DND-41 (cell line): Measurements from ENCODE around the gene FUOM.

ENCODE experiments used
- ATAC-seq: fragments of 200-7000 bp; cut with Tn5 transposase; 3 replicates; pipeline ENCODE4 v1.9.1; 2021; ENCODE audit warnings: low read depth; ENCODE audit not compliant: insufficient read depth
- DNase-seq: peaks from one replicate; pipeline ENCODE4 v3.0.0-alpha.2; 2020
- H2AFZ ChIP-seq: 2 replicates; pipeline ENCODE4 v1.6.0; 2012; ENCODE audit warnings: low read depth, low read length
- H3K27ac ChIP-seq: 2 replicates; pipeline ENCODE4 v1.5.1; 2012; ENCODE audit warnings: low read length, inconsistent platforms
- H3K27me3 ChIP-seq: fragments of 200-600 bp; sonication (generic); 2 replicates; pipeline ENCODE4 v1.6.0; 2012; ENCODE audit warnings: low read length, mild to moderate bottlenecking, inconsistent platforms; ENCODE audit not compliant: insufficient read depth, poor library complexity
- H3K36me3 ChIP-seq: 2 replicates; pipeline ENCODE4 v1.5.1; 2012; ENCODE audit warnings: low read length, inconsistent platforms; ENCODE audit not compliant: insufficient read depth
- H3K4me1 ChIP-seq: 2 replicates; pipeline ENCODE4 v1.5.1; 2012; ENCODE audit warnings: mild to moderate bottlenecking, low read length; ENCODE audit not compliant: insufficient read depth
- H3K4me2 ChIP-seq: 2 replicates; pipeline ENCODE4 v1.6.0; 2012; ENCODE audit warnings: mild to moderate bottlenecking, moderate library complexity, low read length, inconsistent platforms; ENCODE audit not compliant: insufficient read depth
- H3K4me3 ChIP-seq, 2 experiments: fragments of 200-600 bp in 1 of 2; shearing (Covaris generic) in 1 of 2; 2 replicates each; pipeline ENCODE4 v1.5.1; 2012 to 2016; ENCODE audit warnings: inconsistent platforms in 2 of 2, low read length in 2 of 2, mild to moderate bottlenecking in 2 of 2, low read depth in 1 of 2, moderate library complexity in 1 of 2
- H3K79me2 ChIP-seq: 2 replicates; pipeline ENCODE4 v1.6.0; 2012; ENCODE audit warnings: low read length, inconsistent platforms; ENCODE audit not compliant: insufficient read depth
- H3K9ac ChIP-seq: 2 replicates; pipeline ENCODE4 v1.6.0; 2012; ENCODE audit warnings: low read depth, mild to moderate bottlenecking, inconsistent platforms, low read length, moderate library complexity
- H3K9me3 ChIP-seq: 2 replicates; pipeline ENCODE4 v1.5.1; 2012; ENCODE audit warnings: low read length, moderate library complexity, mild to moderate bottlenecking, inconsistent platforms; ENCODE audit not compliant: insufficient read depth, severe bottlenecking
- H4K20me1 ChIP-seq: 2 replicates; pipeline ENCODE4 v1.6.0; 2012; ENCODE audit warnings: low read length; ENCODE audit not compliant: insufficient read depth
- EZH2 ChIP-seq: IDR thresholded peaks from 3 replicates; pipeline ENCODE4 v1.6.1; 2012; ENCODE audit warnings: borderline replicate concordance, low read depth, mild to moderate bottlenecking, moderate library complexity, low read length, inconsistent platforms; ENCODE audit not compliant: severe bottlenecking
- TF ChIP-seq, protein P1 (sequence below): IDR thresholded peaks from 2 replicates; pipeline ENCODE4 v1.5.1; 2012; ENCODE audit warnings: borderline replicate concordance, low read length, moderate library complexity, mild to moderate bottlenecking; ENCODE audit not compliant: poor library complexity, severe bottlenecking; ENCODE audit errors: extremely low read depth

The FUOM gene

DNA sequence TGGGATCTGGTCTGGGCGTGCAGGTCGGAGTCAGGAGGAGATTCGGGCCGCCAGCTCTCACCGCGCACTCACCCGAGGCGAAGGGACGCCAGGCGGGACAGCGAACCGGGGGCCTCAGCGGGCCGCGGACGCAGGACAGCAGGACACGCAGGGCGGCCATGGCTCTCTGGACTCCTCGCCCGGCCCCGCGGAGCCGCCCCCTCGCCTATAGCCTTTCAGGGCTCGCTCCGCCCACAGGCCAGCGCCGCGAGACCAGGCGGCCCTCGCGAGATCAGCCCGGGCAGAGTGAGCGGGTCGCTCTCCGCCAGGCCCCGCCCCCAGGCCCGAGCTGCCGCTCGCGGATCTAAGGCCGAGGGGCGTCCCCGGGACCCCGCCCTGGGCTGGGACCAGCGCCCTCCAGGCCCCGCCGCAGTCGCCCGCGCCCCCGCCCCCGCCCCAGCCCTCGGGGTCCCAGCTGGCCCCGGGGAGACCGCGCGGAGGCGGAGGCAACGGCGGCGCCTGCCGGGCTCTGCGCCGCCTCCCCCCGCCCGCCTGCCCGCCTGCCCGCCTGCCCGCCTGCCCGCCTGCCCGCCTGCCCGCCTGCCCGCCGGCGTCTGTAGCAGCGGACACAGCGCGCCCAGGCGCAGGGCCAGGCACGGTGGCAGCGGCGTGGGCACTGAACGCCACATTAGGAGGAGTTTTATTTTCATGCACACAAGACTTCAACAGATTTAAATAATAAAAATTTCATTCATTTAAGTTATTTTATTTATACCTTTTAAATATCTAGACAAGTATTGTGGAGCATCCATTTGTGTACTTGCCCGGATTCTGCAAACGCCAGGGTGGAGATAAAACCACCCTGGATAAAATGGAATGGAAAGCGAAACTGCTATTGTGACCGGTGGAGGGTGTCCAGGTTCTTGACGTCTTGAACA, 15.6 kb upstream of the FUOM start, which contains the start of gene ECHS1:
TSS of gene ECHS1 (minus strand) at position 181 of the 917 bp plus-strand sequence. CDS start at position 160, 21 bp downstream.
- Histone ChIP-seq H2AFZ (peak within 1 kb of the TSS; percentile 92), H3K9ac (peak within 1 kb of the TSS; percentile 74), H3K4me2 (peak within 1 kb of the TSS; percentile 77), H3K36me3 (peaks cover 27% of the 10 kb centered on the region), H4K20me1 (no peaks in the 10 kb centered on the region), H3K4me3 (peak within 1 kb of the TSS; percentile 68 to 92; a peak in 3 of 4 replicates), H3K79me2 (peaks cover 6% of the 10 kb centered on the region), H3K27ac (peak within 1 kb of the TSS; percentile 78; the same call in 1 of the 2 replicates), H3K27me3 (no peaks in the 10 kb centered on the region), H3K4me1 (peaks cover 30% of the 10 kb centered on the region), H3K9me3 (no peaks in the 10 kb centered on the region)
- DNase-seq (peak; percentile 95), ATAC-seq (peak; percentile 98)
- TF ChIP-seq, protein P1, sequence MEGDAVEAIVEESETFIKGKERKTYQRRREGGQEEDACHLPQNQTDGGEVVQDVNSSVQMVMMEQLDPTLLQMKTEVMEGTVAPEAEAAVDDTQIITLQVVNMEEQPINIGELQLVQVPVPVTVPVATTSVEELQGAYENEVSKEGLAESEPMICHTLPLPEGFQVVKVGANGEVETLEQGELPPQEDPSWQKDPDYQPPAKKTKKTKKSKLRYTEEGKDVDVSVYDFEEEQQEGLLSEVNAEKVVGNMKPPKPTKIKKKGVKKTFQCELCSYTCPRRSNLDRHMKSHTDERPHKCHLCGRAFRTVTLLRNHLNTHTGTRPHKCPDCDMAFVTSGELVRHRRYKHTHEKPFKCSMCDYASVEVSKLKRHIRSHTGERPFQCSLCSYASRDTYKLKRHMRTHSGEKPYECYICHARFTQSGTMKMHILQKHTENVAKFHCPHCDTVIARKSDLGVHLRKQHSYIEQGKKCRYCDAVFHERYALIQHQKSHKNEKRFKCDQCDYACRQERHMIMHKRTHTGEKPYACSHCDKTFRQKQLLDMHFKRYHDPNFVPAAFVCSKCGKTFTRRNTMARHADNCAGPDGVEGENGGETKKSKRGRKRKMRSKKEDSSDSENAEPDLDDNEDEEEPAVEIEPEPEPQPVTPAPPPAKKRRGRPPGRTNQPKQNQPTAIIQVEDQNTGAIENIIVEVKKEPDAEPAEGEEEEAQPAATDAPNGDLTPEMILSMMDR: no peak
- TF ChIP-seq EZH2: no peak

DNA sequence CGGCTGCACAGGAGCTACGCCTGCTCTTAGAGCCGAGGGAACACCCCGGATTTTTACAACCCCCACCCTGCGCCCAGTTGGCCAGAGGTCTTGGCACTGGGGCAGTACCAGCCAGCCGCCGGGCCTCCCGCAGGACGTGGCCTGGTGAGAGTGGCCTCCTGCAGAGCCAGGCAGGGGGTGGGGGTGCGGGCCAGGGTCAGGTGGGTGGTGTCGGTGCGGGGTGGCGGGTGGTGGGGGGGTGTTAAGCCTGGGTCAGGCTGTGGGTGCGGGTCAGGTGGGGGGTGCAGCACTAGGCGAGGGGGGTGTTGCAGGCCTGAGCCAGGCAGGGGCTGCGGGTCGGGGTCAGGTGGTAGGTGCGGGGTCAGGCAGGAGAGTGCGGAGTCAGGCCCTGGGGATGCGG, 14.7 kb upstream of the FUOM start:
- H3K27ac ChIP-seq: no peak overlapping the region
- H4K20me1 ChIP-seq: no peaks in the 10 kb centered on the region
- H3K36me3 ChIP-seq: peaks cover 33% of the 10 kb centered on the region
- H3K4me2 ChIP-seq: peak overlapping the region; percentile 77
- DNase-seq: no peak
- TF ChIP-seq EZH2: no peak
- TF ChIP-seq, protein P1: no peak
- no peak for ATAC-seq
- H3K27me3 ChIP-seq: no peaks in the 10 kb centered on the region
- H3K79me2 ChIP-seq: peaks cover 6% of the 10 kb centered on the region
- H3K9me3 ChIP-seq: no peaks in the 10 kb centered on the region
- no peak overlapping the region for H2AFZ ChIP-seq
- peak overlapping the region; percentile 12 to 92; a peak in 3 of 4 replicates for H3K4me3 ChIP-seq
- H3K4me1 ChIP-seq: peaks cover 21% of the 10 kb centered on the region
- H3K9ac ChIP-seq: peak overlapping the region; percentile 42; the same call in 1 of the 2 replicates

DNA sequence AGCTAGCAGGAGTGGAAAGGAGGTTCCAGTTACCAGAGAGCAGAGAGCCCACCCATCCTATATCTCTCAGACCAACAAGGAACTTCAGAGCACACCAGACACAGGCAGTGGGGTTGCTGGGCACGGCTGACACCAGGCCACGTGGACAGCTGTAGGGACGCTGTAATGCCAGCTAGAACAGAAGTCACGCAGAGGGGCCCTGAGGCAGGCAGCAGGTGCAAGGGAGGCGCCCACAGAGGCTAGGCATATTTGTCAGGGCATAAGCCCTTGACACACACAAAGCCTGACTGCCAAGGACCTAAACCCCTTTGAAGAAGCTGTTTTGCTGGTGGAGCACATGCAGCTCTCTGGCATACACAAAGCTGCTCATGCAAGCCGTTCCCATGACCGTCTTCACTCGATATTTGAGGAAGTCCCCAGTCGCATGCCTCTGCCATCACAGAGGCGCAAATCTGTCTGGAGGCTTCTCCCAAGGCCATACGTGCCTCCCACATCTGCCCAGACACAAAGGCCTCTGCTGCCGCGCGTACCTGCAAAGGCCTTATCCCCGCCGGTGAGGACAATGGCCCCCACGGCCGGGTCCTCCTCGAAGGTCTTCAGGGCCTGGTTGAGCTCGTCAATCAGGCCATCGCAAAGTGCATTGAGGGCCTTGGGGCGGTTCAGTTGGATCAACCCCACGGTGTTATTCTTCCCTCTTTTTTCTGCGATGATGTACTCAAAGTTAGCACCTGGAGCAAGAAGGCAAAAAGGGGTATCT, 12.4 kb upstream of the FUOM start:
- Histone ChIP-seq H3K79me2 (peaks cover 6% of the 10 kb centered on the region), H3K9me3 (no peaks in the 10 kb centered on the region), H3K27ac (no peak overlapping the region), H3K4me2 (no peak overlapping the region), H3K36me3 (peaks cover 51% of the 10 kb centered on the region), H2AFZ (no peak overlapping the region), H3K9ac (no peak overlapping the region), H3K4me3 (no peak overlapping the region), H3K4me1 (peaks cover 17% of the 10 kb centered on the region), H3K27me3 (no peaks in the 10 kb centered on the region), H4K20me1 (no peaks in the 10 kb centered on the region; the same call in 1 of the 2 replicates)
- ATAC-seq (no peak), DNase-seq (no peak)
- TF ChIP-seq, protein P1: no peak
- TF ChIP-seq EZH2: no peak
